GM12878 (cell line): ENCODE results near the gene PRICKLE3. TPM values are rescaled to one million over a fixed set of nuclear protein-coding genes. Genes with fewer than 3 reads are reported as not detected.
A peak's percentile ranks its signal among the peaks of the same experiment; 100 is the strongest.

Experiments used
- ATAC-seq: fragments of 200-7000 bp; cut with Tn5 transposase; 3 replicates; pipeline ENCODE4 v1.9.1; 2020; ENCODE audit warnings: mild to moderate bottlenecking, moderate library complexity
- BruUV-seq: library from RNA; stranded (reverse); fragments of 400-500 nt; replicated peaks from 2 replicates; lab custom pipeline; 2021; lab: Mats Ljungman, UMichigan
- CTCF ChIA-PET: fragments of 300-600 bp; sonication (Branson Sonifier 250); formaldehyde crosslinking; extraction: SDS; loops from one replicate; lab custom pipeline; 2021; ENCODE audit warnings: inconsistent platforms; lab: Yijun Ruan, JAX
- POLR2A ChIA-PET: fragments of 350-600 bp; formaldehyde crosslinking; extraction: SDS; loops from one replicate; lab custom pipeline; 2021; ENCODE audit warnings: inconsistent platforms; lab: Charles Lee
- RAD21 ChIA-PET: fragments of 300-600 bp; sonication (Branson Sonifier 250); formaldehyde crosslinking; loops from one replicate; lab custom pipeline; 2023; ENCODE audit warnings: antibody characterized with exemption; ENCODE audit not compliant: unreplicated experiment; lab: Charles Lee
- SMC1A ChIA-PET: fragments of 300-600 bp; sonication (Branson Sonifier 250); formaldehyde crosslinking; loops from one replicate; lab custom pipeline; 2023; ENCODE audit not compliant: unreplicated experiment, uncharacterized antibody; lab: Charles Lee
- DNase-seq: peaks from one replicate; pipeline ENCODE4 v3.0.0-alpha.2; 2011; ENCODE audit warnings: low read depth, low spot score
- FAIRE-seq: peaks from 3 replicates; lab custom pipeline; 2011; peaks lifted over from hg19 to GRCh38; lab: Jason Lieb, UNC
- H2AFZ ChIP-seq: 2 replicates; pipeline ENCODE4 v1.6.0; 2011; ENCODE audit warnings: low read depth, low read length, control low read depth; ENCODE audit not compliant: control insufficient read depth
- H3K27ac ChIP-seq: 2 replicates; pipeline ENCODE4 v1.5.1; 2011; ENCODE audit warnings: control low read depth; ENCODE audit not compliant: control insufficient read depth, insufficient read depth
- H3K27me3 ChIP-seq, 2 experiments: replicated peaks in 1 of 2; 2 replicates each; pipeline versions ENCODE4 v1.6.0 to v1.6.1; 2011; ENCODE audit warnings: low read length in 1 of 2; ENCODE audit not compliant: control insufficient read depth in 2 of 2, insufficient read depth in 2 of 2
- H3K36me3 ChIP-seq, 2 experiments: 2 replicates each; pipeline ENCODE4 v1.5.1; 2011; ENCODE audit warnings: low read length in 1 of 2; ENCODE audit not compliant: control insufficient read depth in 2 of 2, insufficient read depth in 2 of 2
- H3K4me1 ChIP-seq: 2 replicates; pipeline ENCODE4 v1.6.1; 2011; ENCODE audit warnings: mild to moderate bottlenecking, low read length, moderate library complexity, mixed read lengths; ENCODE audit not compliant: control insufficient read depth, insufficient read depth
- H3K4me2 ChIP-seq: 2 replicates; pipeline ENCODE4 v1.6.0; 2011; ENCODE audit warnings: control low read depth; ENCODE audit not compliant: control insufficient read depth, insufficient read depth
- H3K4me3 ChIP-seq: fragments of 200-600 bp; sonication (generic); 2 replicates; pipeline ENCODE4 v1.5.1; 2016
- H3K79me2 ChIP-seq: 2 replicates; pipeline ENCODE4 v1.6.0; 2011; ENCODE audit warnings: low read length; ENCODE audit not compliant: control insufficient read depth, insufficient read depth
- H3K9ac ChIP-seq: 2 replicates; pipeline ENCODE4 v1.8.0; 2011; ENCODE audit warnings: low read length, control low read depth, mixed read lengths; ENCODE audit not compliant: control insufficient read depth, insufficient read depth
- H3K9me3 ChIP-seq: replicated peaks from 3 replicates; pipeline ENCODE4 v1.5.1; 2011; ENCODE audit warnings: mild to moderate bottlenecking, low read length; ENCODE audit not compliant: control insufficient read depth, insufficient read depth
- H4K20me1 ChIP-seq: 2 replicates; pipeline ENCODE4 v1.6.0; 2011; ENCODE audit not compliant: control insufficient read depth, insufficient read depth
- ATF7 ChIP-seq: fragments of 450-650 bp; IDR thresholded peaks from 2 replicates; pipeline ENCODE4 v1.6.1; 2016; ENCODE audit warnings: low read depth, mild to moderate bottlenecking
- BACH1 ChIP-seq: fragments of 450-650 bp; IDR thresholded peaks from 2 replicates; pipeline ENCODE4 v1.6.1; 2017; ENCODE audit warnings: mild to moderate bottlenecking, borderline replicate concordance
- CHD1 ChIP-seq: IDR thresholded peaks from 2 replicates; pipeline ENCODE4 v1.6.1; 2012; ENCODE audit warnings: low read depth, low read length, improper control_type of control experiment
- ESRRA ChIP-seq: IDR thresholded peaks from 2 replicates; pipeline ENCODE4 v1.6.1; 2012; ENCODE audit warnings: mild to moderate bottlenecking, low read length, improper control_type of control experiment
- HDGF ChIP-seq: fragments of 450-650 bp; IDR thresholded peaks from 2 replicates; pipeline ENCODE4 v1.6.1; 2016; ENCODE audit warnings: antibody characterized with exemption
- KLF5 ChIP-seq: fragments of 450-650 bp; IDR thresholded peaks from 2 replicates; pipeline ENCODE4 v1.6.1; 2014; ENCODE audit warnings: mild to moderate bottlenecking; ENCODE audit not compliant: partially characterized antibody
- MEF2B ChIP-seq: fragments of 450-650 bp; IDR thresholded peaks from 2 replicates; pipeline ENCODE4 v1.6.1; 2018; ENCODE audit warnings: mild to moderate bottlenecking, moderate library complexity; ENCODE audit not compliant: partially characterized antibody, poor library complexity, severe bottlenecking
- MXI1 ChIP-seq: fragments of 150-350 bp; IDR thresholded peaks from 2 replicates; pipeline ENCODE4 v1.6.1; 2011; ENCODE audit warnings: low read depth, mild to moderate bottlenecking, inconsistent platforms, low read length, improper control_type of control experiment
- NRF1 ChIP-seq: conservative IDR thresholded peaks from 2 replicates; pipeline ENCODE4 v1.6.1; 2011; ENCODE audit warnings: mild to moderate bottlenecking, low read depth, low read length, improper control_type of control experiment
- POU2F2 ChIP-seq: IDR thresholded peaks from 3 replicates; pipeline ENCODE4 v1.6.1; 2011; ENCODE audit warnings: low read depth, mild to moderate bottlenecking, low read length, borderline replicate concordance
- RAD21 ChIP-seq: IDR thresholded peaks from 2 replicates; pipeline ENCODE4 v1.6.1; 2011; ENCODE audit warnings: mild to moderate bottlenecking, low read depth, low read length, moderate library complexity; ENCODE audit not compliant: insufficient read depth
- SIX5 ChIP-seq: IDR thresholded peaks from 2 replicates; pipeline ENCODE4 v1.6.1; 2011; ENCODE audit warnings: mild to moderate bottlenecking, low read depth, low read length, moderate library complexity; ENCODE audit not compliant: severe bottlenecking
- SREBF1 ChIP-seq: IDR thresholded peaks from 2 replicates; pipeline ENCODE4 v1.6.1; 2012; ENCODE audit warnings: mild to moderate bottlenecking, low read length
- STAT1 ChIP-seq: fragments of 450-650 bp; conservative IDR thresholded peaks from 2 replicates; pipeline ENCODE4 v1.6.1; 2014; ENCODE audit warnings: antibody characterized with exemption, mild to moderate bottlenecking
- YBX1 ChIP-seq: fragments of 450-650 bp; IDR thresholded peaks from 2 replicates; pipeline ENCODE4 v1.6.1; 2016; ENCODE audit warnings: antibody characterized with exemption
- YY1 ChIP-seq: IDR thresholded peaks from 2 replicates; pipeline ENCODE4 v1.6.1; 2011; ENCODE audit warnings: low read depth, mild to moderate bottlenecking, low read length
- ZNF274 ChIP-seq: IDR thresholded peaks from one replicate; pipeline ENCODE4 v1.8.0; 2011; ENCODE audit not compliant: insufficient read length, insufficient read depth
- WGBS: methylation state at CpG from one replicate; pipeline ENCODE4 v1.1.6; 2016; ENCODE audit warnings: low lambda C conversion rate; ENCODE audit not compliant: insufficient replicate concordance, insufficient coverage; ENCODE audit errors: missing lambda C conversion rate; 5-methylcytosine and 5-hydroxymethylcytosine counted together
- in situ Hi-C: fragments of 300-500 bp; cut with MboI; formaldehyde crosslinking; loops from 9 replicates; pipeline ENCODE4 v1.14.3; 2018; ENCODE audit warnings: mixed read lengths
- intact Hi-C: fragments of 100-400 bp; cut with micrococcal nuclease; formaldehyde crosslinking; loops from one replicate; pipeline ENCODE4 v1.14.2; 2022; ENCODE audit not compliant: unreplicated experiment
- polyA plus RNA-seq, 11 experiments: library from polyadenylated mRNA; depleted of rRNA in 4 of 11; unstranded in 6 of 11; stranded (reverse) in 5 of 11; fragments of >200 nt; fragmentation: Nextera tagmentation in 4 of 11; fragmentation: Illumina TruSeq in 1 of 11; extraction: Ambion mirVana in 4 of 11; extraction: Trizol in 1 of 11; gene quantifications; 1 replicate in 1 of 11; 2 replicates in 10 of 11; pipeline versions ENCODE4 v1.2.1 to v1.2.3, GENCODE V29; 2011 to 2016; ENCODE audit warnings: inconsistent platforms in 2 of 11, missing spikeins in 2 of 11, low read depth in 1 of 11
- total RNA-seq, 4 experiments: library from RNA; depleted of rRNA in 3 of 4; stranded (reverse); fragments of >200 nt in 3 of 4; fragmentation: Illumina TruSeq in 1 of 4; extraction: Trizol in 1 of 4; gene quantifications; 2 replicates each; pipeline versions ENCODE4 v1.2.1 to v1.2.3, GENCODE V29; 2013 to 2021
- TF ChIP-seq, protein P1 (sequence below): IDR thresholded peaks from 2 replicates; pipeline ENCODE4 v1.6.1; 2012; ENCODE audit warnings: low read depth, low read length, improper control_type of control experiment
- TF ChIP-seq, protein P2 (sequence below): fragments of 450-650 bp; IDR thresholded peaks from 2 replicates; pipeline ENCODE4 v1.6.1; 2016; ENCODE audit warnings: mild to moderate bottlenecking
- TF ChIP-seq, protein P3 (sequence below): fragments of 450-650 bp; IDR thresholded peaks from 2 replicates; pipeline ENCODE4 v1.6.1; 2017; ENCODE audit warnings: mild to moderate bottlenecking, moderate library complexity

Gene PRICKLE3
- total and polyA plus RNA-seq, 10 of the 15 experiments (the other 5 are each of a cell fraction or from before 2014, with no cell fraction given), result 0.69 to 17.4 (median 7.6) TPM

DNA sequence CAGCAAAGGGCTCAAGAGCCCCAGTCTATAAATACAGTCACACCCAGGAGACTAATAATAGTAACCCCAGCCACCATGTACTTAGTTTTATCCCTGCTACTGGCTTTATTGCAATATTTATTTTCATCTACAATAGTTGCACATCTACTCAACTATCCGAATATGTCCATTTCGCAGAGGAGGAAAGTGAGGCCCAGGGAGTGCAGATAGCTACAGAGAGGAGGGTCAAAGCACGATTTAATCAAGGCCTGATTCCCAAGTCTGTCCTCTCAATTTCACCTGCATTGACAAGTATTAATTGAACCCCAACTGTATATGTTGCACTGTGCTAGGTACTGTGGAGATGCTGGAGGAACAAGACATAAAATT, 18.4 kb downstream of the PRICKLE3 start:
- ATAC-seq (no peak), FAIRE-seq (no peak), DNase-seq (no peak)
- CTCF ChIA-PET, result interaction anchor here (1.1 to 5.2 kb wide), 5 partner anchors 11 to 26 kb away, joined by 3 to 57 read pairs (median 15); partner anchors contain the start of gene PRICKLE3
- H3K27me3 ChIP-seq, result no peaks in the 10 kb centered on the region
- intact Hi-C loops, result loop anchor here (2.0 kb wide), 2 partner anchors 23 to 45 kb away; partner anchors contain the start of gene GPKOW
- in situ Hi-C loops, result no loop called here
- BruUV-seq, result no TSS peak
- POLR2A ChIA-PET, result interaction anchor here (0.7 to 5.0 kb wide), 6 partner anchors 10 to 101 kb away, joined by 3 to 28 read pairs (median 10); partner anchors contain the start of genes PPP1R3F and PRICKLE3
- no peak overlapping the region for H2AFZ ChIP-seq
- H3K4me2 ChIP-seq, result peak overlapping the region; percentile 81
- no peaks in the 10 kb centered on the region for H3K36me3 ChIP-seq
- peak overlapping the region; percentile 24; the same call in 1 of the 2 replicates for H3K9ac ChIP-seq
- H3K9me3 ChIP-seq, result no peaks in the 10 kb centered on the region; the same call in 2 of the 3 replicates
- peaks cover 9% of the 10 kb centered on the region for H3K4me1 ChIP-seq
- 0% methylated on average over 3 of the region's 3 CpGs for WGBS
- H3K4me3 ChIP-seq, result peak overlapping the region; percentile 37; the same call in 1 of the 2 replicates
- H3K27ac ChIP-seq, result peak overlapping the region; percentile 78
- H4K20me1 ChIP-seq, result no peaks in the 10 kb centered on the region
- H3K79me2 ChIP-seq, result peaks cover under 1% of the 10 kb centered on the region; the same call in 1 of the 2 replicates
- RAD21 ChIA-PET, result interaction anchor here (0.8 to 4.6 kb wide), 7 partner anchors 12 to 101 kb away, joined by 3 to 26 read pairs (median 5); partner anchors contain the start of gene CCDC22
- TF ChIP-seq KLF5 (no peak), BACH1 (no peak), NRF1 (no peak), POU2F2 (no peak), STAT1 (no peak), ESRRA (no peak), MEF2B (no peak), MXI1 (no peak), CHD1 (no peak), ATF7 (no peak), SIX5 (no peak), ZNF274 (no peak), RAD21 (no peak), HDGF (no peak), YBX1 (no peak), YY1 (no peak), SREBF1 (no peak)
- TF ChIP-seq, protein P1, sequence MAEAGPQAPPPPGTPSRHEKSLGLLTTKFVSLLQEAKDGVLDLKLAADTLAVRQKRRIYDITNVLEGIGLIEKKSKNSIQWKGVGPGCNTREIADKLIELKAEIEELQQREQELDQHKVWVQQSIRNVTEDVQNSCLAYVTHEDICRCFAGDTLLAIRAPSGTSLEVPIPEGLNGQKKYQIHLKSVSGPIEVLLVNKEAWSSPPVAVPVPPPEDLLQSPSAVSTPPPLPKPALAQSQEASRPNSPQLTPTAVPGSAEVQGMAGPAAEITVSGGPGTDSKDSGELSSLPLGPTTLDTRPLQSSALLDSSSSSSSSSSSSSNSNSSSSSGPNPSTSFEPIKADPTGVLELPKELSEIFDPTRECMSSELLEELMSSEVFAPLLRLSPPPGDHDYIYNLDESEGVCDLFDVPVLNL, result no peak
- TF ChIP-seq, protein P2, sequence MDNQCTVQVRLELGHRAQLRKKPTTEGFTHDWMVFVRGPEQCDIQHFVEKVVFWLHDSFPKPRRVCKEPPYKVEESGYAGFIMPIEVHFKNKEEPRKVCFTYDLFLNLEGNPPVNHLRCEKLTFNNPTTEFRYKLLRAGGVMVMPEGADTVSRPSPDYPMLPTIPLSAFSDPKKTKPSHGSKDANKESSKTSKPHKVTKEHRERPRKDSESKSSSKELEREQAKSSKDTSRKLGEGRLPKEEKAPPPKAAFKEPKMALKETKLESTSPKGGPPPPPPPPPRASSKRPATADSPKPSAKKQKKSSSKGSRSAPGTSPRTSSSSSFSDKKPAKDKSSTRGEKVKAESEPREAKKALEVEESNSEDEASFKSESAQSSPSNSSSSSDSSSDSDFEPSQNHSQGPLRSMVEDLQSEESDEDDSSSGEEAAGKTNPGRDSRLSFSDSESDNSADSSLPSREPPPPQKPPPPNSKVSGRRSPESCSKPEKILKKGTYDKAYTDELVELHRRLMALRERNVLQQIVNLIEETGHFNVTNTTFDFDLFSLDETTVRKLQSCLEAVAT, result no peak
- TF ChIP-seq, protein P3, sequence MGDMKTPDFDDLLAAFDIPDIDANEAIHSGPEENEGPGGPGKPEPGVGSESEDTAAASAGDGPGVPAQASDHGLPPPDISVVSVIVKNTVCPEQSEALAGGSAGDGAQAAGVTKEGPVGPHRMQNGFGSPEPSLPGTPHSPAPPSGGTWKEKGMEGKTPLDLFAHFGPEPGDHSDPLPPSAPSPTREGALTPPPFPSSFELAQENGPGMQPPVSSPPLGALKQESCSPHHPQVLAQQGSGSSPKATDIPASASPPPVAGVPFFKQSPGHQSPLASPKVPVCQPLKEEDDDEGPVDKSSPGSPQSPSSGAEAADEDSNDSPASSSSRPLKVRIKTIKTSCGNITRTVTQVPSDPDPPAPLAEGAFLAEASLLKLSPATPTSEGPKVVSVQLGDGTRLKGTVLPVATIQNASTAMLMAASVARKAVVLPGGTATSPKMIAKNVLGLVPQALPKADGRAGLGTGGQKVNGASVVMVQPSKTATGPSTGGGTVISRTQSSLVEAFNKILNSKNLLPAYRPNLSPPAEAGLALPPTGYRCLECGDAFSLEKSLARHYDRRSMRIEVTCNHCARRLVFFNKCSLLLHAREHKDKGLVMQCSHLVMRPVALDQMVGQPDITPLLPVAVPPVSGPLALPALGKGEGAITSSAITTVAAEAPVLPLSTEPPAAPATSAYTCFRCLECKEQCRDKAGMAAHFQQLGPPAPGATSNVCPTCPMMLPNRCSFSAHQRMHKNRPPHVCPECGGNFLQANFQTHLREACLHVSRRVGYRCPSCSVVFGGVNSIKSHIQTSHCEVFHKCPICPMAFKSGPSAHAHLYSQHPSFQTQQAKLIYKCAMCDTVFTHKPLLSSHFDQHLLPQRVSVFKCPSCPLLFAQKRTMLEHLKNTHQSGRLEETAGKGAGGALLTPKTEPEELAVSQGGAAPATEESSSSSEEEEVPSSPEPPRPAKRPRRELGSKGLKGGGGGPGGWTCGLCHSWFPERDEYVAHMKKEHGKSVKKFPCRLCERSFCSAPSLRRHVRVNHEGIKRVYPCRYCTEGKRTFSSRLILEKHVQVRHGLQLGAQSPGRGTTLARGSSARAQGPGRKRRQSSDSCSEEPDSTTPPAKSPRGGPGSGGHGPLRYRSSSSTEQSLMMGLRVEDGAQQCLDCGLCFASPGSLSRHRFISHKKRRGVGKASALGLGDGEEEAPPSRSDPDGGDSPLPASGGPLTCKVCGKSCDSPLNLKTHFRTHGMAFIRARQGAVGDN, result no peak
- SMC1A ChIA-PET, result interaction anchor here (1.4 to 3.2 kb wide), 3 partner anchors 10 to 23 kb away, joined by 3 to 14 read pairs (median 14); no protein-coding TSS in a partner anchor
